ENCODE measurements around the gene COX10.

COX10 gene

GRCh38 chr17:14051692-14052091 is 17.6 kb upstream of the COX10 start:
- Histone ChIP-seq H3K36me3 (no peaks in the 10 kb centered on the region), H3K9me3 (no peaks in the 10 kb centered on the region), H3K4me3 (ENCODE audit: low read depth, low read length) (no peak overlapping the region), H3K27me3 (no peaks in the 10 kb centered on the region), H3K4me1 (no peaks in the 10 kb centered on the region)
- DNase-seq: no peak
- TF ChIP-seq CTCF (IDR thresholded peaks at IDR 0.05; ENCODE audit: low read depth, low read length): no peak

- H3K4me1 ChIP-seq: no peaks in the 10 kb centered on the region
- TF ChIP-seq CTCF (IDR thresholded peaks at IDR 0.05; ENCODE audit: low read depth, low read length): no peak
- no peaks in the 10 kb centered on the region for H3K9me3 ChIP-seq
- DNase-seq: no peak
- H3K36me3 ChIP-seq: no peaks in the 10 kb centered on the region
- H3K4me3 ChIP-seq (ENCODE audit: low read depth, low read length): no peak overlapping the region
- no peaks in the 10 kb centered on the region for H3K27me3 ChIP-seq
Observed at GRCh38 chr17:14052886-14053615, 16.3 kb upstream of the COX10 start.

GRCh38 chr17:14057591-14057990 is 11.7 kb upstream of the COX10 start:
- DNase-seq: no peak
- Histone ChIP-seq H3K4me3 (ENCODE audit: low read depth, low read length) (no peak overlapping the region), H3K27me3 (no peaks in the 10 kb centered on the region), H3K9me3 (no peaks in the 10 kb centered on the region), H3K36me3 (no peaks in the 10 kb centered on the region), H3K4me1 (no peaks in the 10 kb centered on the region)
- no peak for TF ChIP-seq CTCF (IDR thresholded peaks at IDR 0.05; ENCODE audit: low read depth, low read length)

- no peak for DNase-seq
- no peaks in the 10 kb centered on the region for H3K4me1 ChIP-seq
- no peak overlapping the region for H3K4me3 ChIP-seq (ENCODE audit: low read depth, low read length)
- H3K27me3 ChIP-seq: no peaks in the 10 kb centered on the region
- no peak for TF ChIP-seq CTCF (IDR thresholded peaks at IDR 0.05; ENCODE audit: low read depth, low read length)
- no peaks in the 10 kb centered on the region for H3K9me3 ChIP-seq
- no peaks in the 10 kb centered on the region for H3K36me3 ChIP-seq
Observed at GRCh38 chr17:14058051-14058450, 11.3 kb upstream of the COX10 start.

GRCh38 chr17:14060706-14061105 is 8.6 kb upstream of the COX10 start:
- H3K4me1 ChIP-seq: no peaks in the 10 kb centered on the region
- H3K9me3 ChIP-seq: no peaks in the 10 kb centered on the region
- DNase-seq: no peak
- no peak for TF ChIP-seq CTCF (IDR thresholded peaks at IDR 0.05; ENCODE audit: low read depth, low read length)
- no peak overlapping the region for H3K4me3 ChIP-seq (ENCODE audit: low read depth, low read length)
- H3K36me3 ChIP-seq: no peaks in the 10 kb centered on the region
- no peaks in the 10 kb centered on the region for H3K27me3 ChIP-seq

- Histone ChIP-seq H3K36me3 (no peaks in the 10 kb centered on the region), H3K9me3 (no peaks in the 10 kb centered on the region), H3K4me1 (no peaks in the 10 kb centered on the region), H3K4me3 (ENCODE audit: low read depth, low read length) (no peak overlapping the region), H3K27me3 (no peaks in the 10 kb centered on the region)
- no peak for TF ChIP-seq CTCF (IDR thresholded peaks at IDR 0.05; ENCODE audit: low read depth, low read length)
- DNase-seq: no peak
Observed at GRCh38 chr17:14061666-14062560, 7.4 kb upstream of the COX10 start.

All from BE2C (cell line).